Measurements from ENCODE around the gene RFC1. TPM values are rescaled to one million over a fixed set of nuclear protein-coding genes. Genes with fewer than 3 reads are reported as not detected.

Gene RFC1
- total and polyA plus RNA-seq, 9 of the 15 experiments (the other 6 are each of a cell fraction or from before 2014, with no cell fraction given) = 16.8 to 85.6 (median 45.2) TPM

DNA sequence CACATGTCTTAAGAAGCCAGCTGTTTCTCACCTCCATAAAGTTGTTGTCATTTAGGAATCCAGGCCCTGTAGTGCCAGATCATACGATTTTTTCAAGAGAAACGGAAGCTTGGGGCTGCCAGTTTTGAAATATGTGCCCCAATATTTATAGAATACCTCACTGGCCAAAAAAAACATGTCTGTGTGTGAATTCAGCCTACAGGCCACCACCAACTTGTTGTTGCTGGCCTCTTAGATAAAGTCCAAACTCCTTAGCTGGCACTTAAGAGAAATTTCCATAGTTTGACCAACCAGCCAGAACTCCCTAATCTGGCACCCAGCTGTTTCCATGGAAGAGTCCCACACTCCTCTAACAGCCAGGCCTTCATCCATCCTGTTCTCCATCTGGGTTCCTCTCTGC lies 109.7 kb downstream of the RFC1 start (continued):
- no peak for TF ChIP-seq RERE (CRISPR knock-in tag; IDR thresholded peaks at IDR 0.05; ENCODE audit: borderline replicate concordance)

GRCh38 chr4:39255871-39256270 lies 110.3 kb downstream of the RFC1 start:
- DNase-seq (ENCODE audit: extremely low read depth in 1 of 4, low spot score in 3 of 4) = no peak
- Histone ChIP-seq H3K79me2 (ENCODE audit: control insufficient read depth, insufficient read depth, low read length) (no peaks in the 10 kb centered on the region), H3K9me1 (ENCODE audit: control insufficient read depth, insufficient read depth, low read length) (no peaks in the 10 kb centered on the region), H3K4me3 (no peak overlapping the region), H3K36me3 (ENCODE audit: control insufficient read depth, insufficient read depth, low read length) (no peaks in the 10 kb centered on the region), H4K20me1 (replicated peaks; ENCODE audit: control insufficient read depth, insufficient read depth, low read length) (no peaks in the 10 kb centered on the region), H3K4me2 (ENCODE audit: insufficient read depth, low read length) (no peak overlapping the region), H3K27me3 (ENCODE audit: control insufficient read depth in 2 of 2, insufficient read depth in 2 of 2, low read length in 2 of 2) (no peaks in the 10 kb centered on the region), H3K4me1 (replicated peaks in 1 of 2; ENCODE audit: control insufficient read depth in 2 of 2, insufficient read depth in 2 of 2, low read length in 2 of 2) (no peaks in the 10 kb centered on the region), H2AFZ (ENCODE audit: low read depth, low read length) (no peak overlapping the region), H3K9me3 (replicated peaks; ENCODE audit: control insufficient read depth, insufficient read depth, low read depth, low read length) (no peaks in the 10 kb centered on the region), H3K27ac (ENCODE audit: extremely low read depth, low read depth, low read length) (no peak overlapping the region), H3K9ac (ENCODE audit: insufficient read depth in 1 of 2, low read depth in 2 of 2, low read length in 2 of 2) (no peak overlapping the region)
- CTCF ChIA-PET (ENCODE audit: low intra/inter-chr PET ratio) = no interaction called here
- no peak for ATAC-seq
- FAIRE-seq = no peak
- no TSS peak for BruUV-seq (replicated peaks)
- in situ Hi-C loops (cut with MboI) (no loop called here), intact Hi-C loops (cut with micrococcal nuclease) (no loop called here)
- WGBS (ENCODE audit: insufficient coverage, low coverage, missing lambda C conversion rate) = 44% methylated on average over 5 of the region's 5 CpGs
- POLR2A ChIA-PET = no interaction called here
- TF ChIP-seq SP1 (CRISPR knock-in tag; IDR thresholded peaks at IDR 0.05) (no peak), ZNF311 (CRISPR knock-in tag; IDR thresholded peaks at IDR 0.05) (no peak), TFAM (CRISPR knock-in tag; conservative IDR thresholded peaks at IDR 0.05) (no peak), SPI1 (IDR thresholded peaks at IDR 0.05; ENCODE audit: borderline replicate concordance, low read depth, low read length) (no peak), ZBED1 (IDR thresholded peaks at IDR 0.05) (no peak), RBM39 (optimal IDR thresholded peaks at IDR 0.05; ENCODE audit: low read depth, low read length) (no peak), SMARCA5 (IDR thresholded peaks at IDR 0.05) (no peak), E4F1 (CRISPR knock-in tag; IDR thresholded peaks at IDR 0.05; ENCODE audit: borderline replicate concordance) (no peak), TAF9B (IDR thresholded peaks at IDR 0.05; ENCODE audit: partially characterized antibody) (no peak)
- TF ChIP-seq, protein P1, sequence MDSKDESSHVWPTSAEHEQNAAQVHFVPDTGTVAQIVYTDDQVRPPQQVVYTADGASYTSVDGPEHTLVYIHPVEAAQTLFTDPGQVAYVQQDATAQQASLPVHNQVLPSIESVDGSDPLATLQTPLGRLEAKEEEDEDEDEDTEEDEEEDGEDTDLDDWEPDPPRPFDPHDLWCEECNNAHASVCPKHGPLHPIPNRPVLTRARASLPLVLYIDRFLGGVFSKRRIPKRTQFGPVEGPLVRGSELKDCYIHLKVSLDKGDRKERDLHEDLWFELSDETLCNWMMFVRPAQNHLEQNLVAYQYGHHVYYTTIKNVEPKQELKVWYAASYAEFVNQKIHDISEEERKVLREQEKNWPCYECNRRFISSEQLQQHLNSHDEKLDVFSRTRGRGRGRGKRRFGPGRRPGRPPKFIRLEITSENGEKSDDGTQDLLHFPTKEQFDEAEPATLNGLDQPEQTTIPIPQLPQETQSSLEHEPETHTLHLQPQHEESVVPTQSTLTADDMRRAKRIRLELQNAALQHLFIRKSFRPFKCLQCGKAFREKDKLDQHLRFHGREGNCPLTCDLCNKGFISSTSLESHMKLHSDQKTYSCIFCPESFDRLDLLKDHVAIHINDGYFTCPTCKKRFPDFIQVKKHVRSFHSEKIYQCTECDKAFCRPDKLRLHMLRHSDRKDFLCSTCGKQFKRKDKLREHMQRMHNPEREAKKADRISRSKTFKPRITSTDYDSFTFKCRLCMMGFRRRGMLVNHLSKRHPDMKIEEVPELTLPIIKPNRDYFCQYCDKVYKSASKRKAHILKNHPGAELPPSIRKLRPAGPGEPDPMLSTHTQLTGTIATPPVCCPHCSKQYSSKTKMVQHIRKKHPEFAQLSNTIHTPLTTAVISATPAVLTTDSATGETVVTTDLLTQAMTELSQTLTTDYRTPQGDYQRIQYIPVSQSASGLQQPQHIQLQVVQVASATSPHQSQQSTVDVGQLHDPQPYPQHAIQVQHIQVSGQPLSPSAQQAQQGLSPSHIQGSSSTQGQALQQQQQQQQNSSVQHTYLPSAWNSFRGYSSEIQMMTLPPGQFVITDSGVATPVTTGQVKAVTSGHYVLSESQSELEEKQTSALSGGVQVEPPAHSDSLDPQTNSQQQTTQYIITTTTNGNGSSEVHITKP (IDR thresholded peaks at IDR 0.05; ENCODE audit: partially characterized antibody) = no peak
